PC-9 (cell line): ENCODE measurements around the gene CELF4.

Experiments used
- EZH2 ChIP-seq: fragments of 200-600 bp; sonication (generic); IDR thresholded peaks from 2 replicates; pipeline ENCODE4 v1.8.0; 2017; ENCODE audit warnings: antibody characterized with exemption, low read depth
- TF ChIP-seq, protein P1 (sequence below): fragments of 200-600 bp; sonication (generic); conservative IDR thresholded peaks from 2 replicates; pipeline ENCODE4 v1.6.1; 2017; ENCODE audit warnings: mixed run types, antibody characterized with exemption, mild to moderate bottlenecking, moderate library complexity

GRCh38 chr18:37568671-37569070, 3.1 kb upstream of the CELF4 start:
- TF ChIP-seq, protein P1, sequence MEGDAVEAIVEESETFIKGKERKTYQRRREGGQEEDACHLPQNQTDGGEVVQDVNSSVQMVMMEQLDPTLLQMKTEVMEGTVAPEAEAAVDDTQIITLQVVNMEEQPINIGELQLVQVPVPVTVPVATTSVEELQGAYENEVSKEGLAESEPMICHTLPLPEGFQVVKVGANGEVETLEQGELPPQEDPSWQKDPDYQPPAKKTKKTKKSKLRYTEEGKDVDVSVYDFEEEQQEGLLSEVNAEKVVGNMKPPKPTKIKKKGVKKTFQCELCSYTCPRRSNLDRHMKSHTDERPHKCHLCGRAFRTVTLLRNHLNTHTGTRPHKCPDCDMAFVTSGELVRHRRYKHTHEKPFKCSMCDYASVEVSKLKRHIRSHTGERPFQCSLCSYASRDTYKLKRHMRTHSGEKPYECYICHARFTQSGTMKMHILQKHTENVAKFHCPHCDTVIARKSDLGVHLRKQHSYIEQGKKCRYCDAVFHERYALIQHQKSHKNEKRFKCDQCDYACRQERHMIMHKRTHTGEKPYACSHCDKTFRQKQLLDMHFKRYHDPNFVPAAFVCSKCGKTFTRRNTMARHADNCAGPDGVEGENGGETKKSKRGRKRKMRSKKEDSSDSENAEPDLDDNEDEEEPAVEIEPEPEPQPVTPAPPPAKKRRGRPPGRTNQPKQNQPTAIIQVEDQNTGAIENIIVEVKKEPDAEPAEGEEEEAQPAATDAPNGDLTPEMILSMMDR: no peak
- no peak for TF ChIP-seq EZH2
